HUES48 (cell line): ENCODE measurements around the gene PDCD4.
A peak's percentile ranks its signal among the peaks of the same experiment; 100 is the strongest.
"Not testable (repeated sequence)": the region's sequence is repeated elsewhere in the genome, so short reads cannot be mapped to it uniquely, and the experiment has no call there.

ENCODE experiments used
- H3K27ac ChIP-seq: one replicate; pipeline ENCODE4 v1.7.0; 2013; ENCODE audit warnings: low read depth, low read length, inconsistent platforms
- H3K27me3 ChIP-seq: 2 replicates; pipeline ENCODE4 v1.6.1; 2013; ENCODE audit warnings: mild to moderate bottlenecking, low read length; ENCODE audit not compliant: control insufficient read depth, insufficient read depth
- H3K36me3 ChIP-seq: 2 replicates; pipeline ENCODE4 v1.6.1; 2013; ENCODE audit warnings: low read length; ENCODE audit not compliant: control insufficient read depth, insufficient read depth
- H3K4me1 ChIP-seq: 2 replicates; pipeline ENCODE4 v1.6.1; 2013; ENCODE audit warnings: mild to moderate bottlenecking, low read length; ENCODE audit not compliant: control insufficient read depth, insufficient read depth
- H3K4me3 ChIP-seq: 2 replicates; pipeline ENCODE4 v1.5.1; 2013; ENCODE audit warnings: mild to moderate bottlenecking, low read depth, low read length
- H3K9ac ChIP-seq: 2 replicates; pipeline ENCODE4 v1.6.1; 2013; ENCODE audit warnings: mild to moderate bottlenecking, low read depth, low read length, moderate library complexity
- H3K9me3 ChIP-seq: 2 replicates; pipeline ENCODE4 v1.6.1; 2013; ENCODE audit warnings: low read length; ENCODE audit not compliant: control insufficient read depth, insufficient read depth

The PDCD4 gene

DNA sequence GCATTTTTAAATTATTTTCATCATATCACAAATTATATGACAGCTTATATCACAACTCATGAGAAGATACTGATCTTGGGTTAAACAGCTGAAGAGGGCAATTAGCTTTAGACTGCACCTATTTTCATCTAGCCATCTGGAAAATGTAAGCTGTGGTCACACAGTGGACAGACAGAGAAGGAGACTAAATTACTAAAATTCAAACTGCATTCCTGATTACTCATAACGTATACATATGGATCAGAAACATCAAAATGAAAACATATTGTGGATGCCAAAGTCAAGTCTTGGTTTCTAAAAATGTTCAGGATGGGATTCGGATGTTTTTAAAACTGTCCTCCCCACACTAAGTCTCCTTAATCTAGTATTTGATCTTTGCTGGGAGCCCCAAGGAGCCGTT lies 40.6 kb downstream of the PDCD4 start:
- Histone ChIP-seq H3K36me3 (0 out of 2 replicates have a peak, but pooled peaks cover 8% of the 10 kb centered on the region), H3K27me3 (no peaks in the 10 kb centered on the region), H3K27ac (no peak overlapping the region), H3K9ac (no peak overlapping the region), H3K4me3 (no peak overlapping the region), H3K4me1 (peaks cover 19% of the 10 kb centered on the region), H3K9me3 (no peaks in the 10 kb centered on the region)

DNA sequence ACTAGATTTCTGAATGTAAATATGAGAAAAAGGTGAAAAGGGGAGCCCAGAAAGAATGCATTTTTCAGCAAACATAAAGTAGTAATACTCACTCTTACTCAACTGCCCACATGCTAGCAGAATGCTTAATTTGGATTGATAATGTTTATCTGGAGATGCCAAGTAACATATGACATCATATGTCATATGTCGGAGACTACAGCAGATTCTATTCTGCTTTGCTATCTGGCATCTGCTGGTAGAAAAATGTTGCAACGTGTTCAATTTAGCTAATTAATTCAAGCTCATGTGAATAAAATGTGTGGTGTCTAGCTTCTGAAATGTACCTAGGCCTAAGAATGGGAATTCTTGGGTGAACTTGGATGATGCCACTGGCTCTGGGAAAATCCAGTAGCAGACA lies 42.7 kb downstream of the PDCD4 start:
- Histone ChIP-seq H3K9ac (no peak overlapping the region), H3K4me3 (no peak overlapping the region), H3K27me3 (no peaks in the 10 kb centered on the region), H3K36me3 (0 out of 2 replicates have a peak, but pooled peaks cover 8% of the 10 kb centered on the region), H3K4me1 (peaks cover 20% of the 10 kb centered on the region), H3K27ac (no peak overlapping the region), H3K9me3 (no peaks in the 10 kb centered on the region)

DNA sequence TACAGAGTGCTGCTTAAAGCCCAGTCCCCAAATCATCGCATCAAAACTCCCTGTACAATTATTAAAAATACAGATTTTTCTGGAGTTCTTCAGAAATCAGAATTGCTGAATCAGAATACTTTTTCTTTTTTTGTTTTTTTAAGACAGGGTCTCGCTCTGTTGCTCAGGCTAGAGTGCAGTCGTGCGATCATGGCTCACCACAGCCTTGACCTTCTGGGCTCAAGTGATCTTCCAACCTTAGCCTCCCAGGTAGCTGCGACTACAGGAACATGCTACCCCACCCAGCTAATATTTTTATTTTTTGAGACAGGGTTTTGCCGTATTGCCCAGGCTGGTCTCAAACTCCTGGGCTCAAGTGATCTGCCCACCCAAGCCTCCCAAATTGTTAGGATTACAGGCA lies 43.3 kb downstream of the PDCD4 start:
- H3K4me3 ChIP-seq = no peak overlapping the region
- H3K4me1 ChIP-seq = peaks cover 20% of the 10 kb centered on the region
- H3K9me3 ChIP-seq = no peaks in the 10 kb centered on the region
- 0 out of 2 replicates have a peak, but pooled peaks cover 8% of the 10 kb centered on the region for H3K36me3 ChIP-seq
- no peak overlapping the region for H3K27ac ChIP-seq
- H3K9ac ChIP-seq = no peak overlapping the region
- no peaks in the 10 kb centered on the region for H3K27me3 ChIP-seq

DNA sequence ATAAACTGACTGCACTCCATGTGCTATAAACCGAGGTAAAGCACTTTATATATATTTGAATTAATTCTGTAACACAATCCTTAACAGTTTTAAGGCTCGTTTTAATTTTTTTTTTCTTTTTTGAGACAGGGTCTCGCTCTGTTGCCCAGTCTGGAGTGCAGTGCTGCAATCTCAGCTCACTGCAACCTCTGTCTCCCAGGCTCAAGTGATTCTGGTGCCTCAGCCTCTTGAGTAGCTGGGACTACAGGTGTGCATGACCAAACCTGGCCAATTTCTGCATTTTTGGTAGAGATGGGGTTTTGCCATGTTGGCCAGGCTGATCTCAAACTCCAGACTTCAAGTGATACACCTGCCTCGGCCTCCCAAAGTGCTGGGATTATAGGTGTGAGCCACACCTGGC lies 43.9 kb downstream of the PDCD4 start:
- peaks cover 20% of the 10 kb centered on the region for H3K4me1 ChIP-seq
- not testable (repeated sequence) for H3K9me3 ChIP-seq, H3K27ac ChIP-seq, H3K9ac ChIP-seq, H3K27me3 ChIP-seq, H3K4me3 ChIP-seq, H3K36me3 ChIP-seq

DNA sequence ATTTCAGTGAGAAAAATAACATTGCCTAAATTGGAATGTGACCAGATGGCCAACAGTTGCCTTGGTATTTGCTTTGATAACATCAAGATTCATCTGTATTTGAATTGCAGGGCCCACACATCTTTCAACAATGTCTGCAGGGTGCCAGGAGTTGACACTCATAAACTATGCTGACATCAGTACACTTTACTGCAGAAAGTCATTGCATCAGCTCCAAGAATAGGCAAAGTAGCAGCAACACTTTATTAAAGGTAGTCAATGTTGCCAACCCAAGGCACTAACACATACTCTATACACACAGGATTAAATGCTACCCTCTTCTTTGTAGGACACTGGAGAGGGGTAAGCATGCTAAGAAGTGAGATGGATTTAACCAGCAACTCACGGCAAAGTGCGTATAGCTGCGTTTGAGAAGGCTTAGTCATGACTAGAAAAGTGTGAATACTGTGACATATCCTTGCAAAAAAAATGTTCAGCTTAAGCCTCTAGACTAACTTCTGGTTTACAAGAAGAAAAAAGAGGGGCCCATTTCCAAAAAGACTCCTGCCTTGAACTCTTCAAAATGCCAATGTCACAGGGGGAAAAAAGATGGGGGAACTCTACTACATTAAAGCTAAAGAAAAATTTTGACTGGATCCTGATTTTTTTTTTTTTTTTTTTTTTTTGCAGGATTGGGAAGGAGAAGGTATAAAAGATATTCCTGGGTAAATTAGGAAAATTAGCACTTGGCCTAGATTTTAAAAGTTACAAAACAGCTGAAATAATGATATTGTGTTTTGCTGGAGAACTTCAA lies 45.0 kb downstream of the PDCD4 start:
- 0 out of 2 replicates have a peak, but pooled peaks cover 5% of the 10 kb centered on the region for H3K36me3 ChIP-seq
- H3K27me3 ChIP-seq = no peaks in the 10 kb centered on the region
- no peaks in the 10 kb centered on the region for H3K9me3 ChIP-seq
- H3K4me1 ChIP-seq = peaks cover 26% of the 10 kb centered on the region
- H3K9ac ChIP-seq = no peak overlapping the region; the same call in 1 of the 2 replicates
- H3K4me3 ChIP-seq = no peak overlapping the region; the same call in 1 of the 2 replicates
- H3K27ac ChIP-seq = peak overlapping the region; percentile 78

DNA sequence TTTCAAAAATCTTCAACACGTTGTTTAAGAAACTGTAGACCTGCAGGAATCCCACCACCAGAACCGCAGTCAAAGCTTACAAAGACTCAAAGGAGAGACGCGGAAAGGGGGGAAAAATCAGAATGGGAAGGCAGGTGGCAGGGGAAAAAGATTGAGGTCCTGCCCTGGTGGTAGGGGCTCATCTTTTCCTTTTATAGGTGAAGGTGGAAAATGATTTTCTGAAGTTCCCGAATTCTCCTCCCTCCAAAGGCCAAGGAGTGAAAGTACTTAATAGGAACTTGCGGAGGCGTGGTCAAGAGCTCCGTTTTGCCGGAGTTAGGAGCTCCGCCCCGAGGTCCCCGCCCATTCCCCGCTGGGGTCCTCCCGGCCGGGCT lies 46.5 kb downstream of the PDCD4 start:
- Histone ChIP-seq H3K9ac (peak overlapping the region; percentile 89), H3K9me3 (no peaks in the 10 kb centered on the region), H3K27me3 (no peaks in the 10 kb centered on the region), H3K4me1 (peaks cover 27% of the 10 kb centered on the region), H3K4me3 (peak overlapping the region; percentile 100), H3K27ac (peak overlapping the region; percentile 100), H3K36me3 (0 out of 2 replicates have a peak, but pooled peaks cover 3% of the 10 kb centered on the region)

DNA sequence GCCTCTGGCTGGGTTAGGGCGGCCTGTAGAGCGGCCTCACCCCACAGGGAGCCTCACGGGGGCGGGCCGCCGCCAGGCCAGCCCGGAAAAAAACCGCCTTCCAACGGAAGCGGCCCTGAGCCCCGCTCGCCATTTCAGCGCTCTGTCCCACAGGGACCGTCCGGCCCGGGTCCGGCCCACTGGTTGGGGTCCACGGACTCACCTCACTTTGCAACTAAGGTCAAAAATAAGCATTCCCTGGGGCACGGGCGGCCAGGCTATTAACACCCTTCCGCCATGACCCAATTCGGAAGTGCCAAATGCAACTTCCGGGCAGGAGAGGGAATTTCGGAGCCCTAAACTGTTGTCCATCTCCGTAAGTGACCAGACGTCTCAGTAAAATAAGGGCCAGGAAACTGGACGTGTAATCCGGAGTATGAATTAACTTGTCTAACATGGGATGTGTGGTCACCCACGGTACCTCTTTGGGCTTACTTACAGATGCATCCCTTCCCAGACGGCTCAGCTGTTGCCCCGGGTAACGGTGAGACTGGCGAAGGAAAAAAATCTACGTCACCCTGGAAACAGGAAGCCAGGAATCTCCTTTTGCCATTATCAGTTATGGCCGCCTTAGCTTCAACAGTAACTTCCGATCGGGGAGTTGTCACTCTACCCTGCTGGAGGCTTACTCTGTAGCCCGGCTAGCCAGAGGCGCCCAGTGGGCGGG lies 47.1 kb downstream of the PDCD4 start, which contains the start of gene BBIP1:
TSS of gene BBIP1 (minus strand) at position 538 of the 706 bp plus-strand sequence. CDS start 1,023 bp downstream, outside the sequence.
- peak within 1 kb of the TSS; percentile 100 for H3K27ac ChIP-seq
- peaks cover 27% of the 10 kb centered on the region for H3K4me1 ChIP-seq
- H3K27me3 ChIP-seq = no peaks in the 10 kb centered on the region
- H3K4me3 ChIP-seq = peak within 1 kb of the TSS; percentile 100
- H3K9me3 ChIP-seq = no peaks in the 10 kb centered on the region
- H3K9ac ChIP-seq = peak within 1 kb of the TSS; percentile 89
- H3K36me3 ChIP-seq = 0 out of 2 replicates have a peak, but pooled peaks cover 3% of the 10 kb centered on the region

DNA sequence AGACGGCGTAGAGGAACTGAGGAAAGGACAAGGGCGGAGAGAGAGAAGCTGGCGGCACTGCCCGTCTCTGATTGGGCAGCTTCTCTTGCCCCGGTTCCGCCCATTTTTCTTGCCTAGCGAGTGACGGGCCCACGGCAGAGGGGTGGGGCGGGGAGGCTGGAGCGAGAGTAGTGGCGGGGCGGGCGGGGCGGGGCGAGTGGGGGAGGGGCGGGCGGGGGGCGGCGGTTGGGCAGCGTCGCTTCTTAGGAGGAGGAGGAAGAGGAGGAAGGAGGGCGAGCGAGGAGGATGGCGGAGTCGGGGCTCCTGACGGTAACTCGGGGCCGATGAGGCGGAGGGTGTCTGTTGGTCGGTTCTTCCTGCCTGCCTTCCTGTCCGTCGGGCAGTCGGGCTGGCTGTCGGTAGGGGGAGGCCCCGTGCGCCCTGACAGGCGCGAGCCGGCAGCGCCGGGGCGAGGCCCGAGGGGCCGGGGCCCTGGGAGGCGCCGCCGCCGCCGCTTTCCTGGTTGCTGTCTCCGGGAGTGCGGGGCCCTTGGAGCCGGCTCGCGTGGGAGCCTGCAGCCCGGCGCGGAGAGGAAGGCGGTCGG lies 47.7 kb downstream of the PDCD4 start, which contains the start of gene SHOC2:
TSS of gene SHOC2 (plus strand) at position 256 of the 583 bp plus-strand sequence. CDS start 44,755 bp downstream, outside the sequence.
- Histone ChIP-seq H3K9ac (peak within 1 kb of the TSS; percentile 89), H3K27ac (peak within 1 kb of the TSS; percentile 100), H3K9me3 (no peaks in the 10 kb centered on the region), H3K36me3 (0 out of 2 replicates have a peak, but pooled peaks cover 2% of the 10 kb centered on the region), H3K4me1 (peaks cover 27% of the 10 kb centered on the region), H3K4me3 (peak within 1 kb of the TSS; percentile 100), H3K27me3 (no peaks in the 10 kb centered on the region)

DNA sequence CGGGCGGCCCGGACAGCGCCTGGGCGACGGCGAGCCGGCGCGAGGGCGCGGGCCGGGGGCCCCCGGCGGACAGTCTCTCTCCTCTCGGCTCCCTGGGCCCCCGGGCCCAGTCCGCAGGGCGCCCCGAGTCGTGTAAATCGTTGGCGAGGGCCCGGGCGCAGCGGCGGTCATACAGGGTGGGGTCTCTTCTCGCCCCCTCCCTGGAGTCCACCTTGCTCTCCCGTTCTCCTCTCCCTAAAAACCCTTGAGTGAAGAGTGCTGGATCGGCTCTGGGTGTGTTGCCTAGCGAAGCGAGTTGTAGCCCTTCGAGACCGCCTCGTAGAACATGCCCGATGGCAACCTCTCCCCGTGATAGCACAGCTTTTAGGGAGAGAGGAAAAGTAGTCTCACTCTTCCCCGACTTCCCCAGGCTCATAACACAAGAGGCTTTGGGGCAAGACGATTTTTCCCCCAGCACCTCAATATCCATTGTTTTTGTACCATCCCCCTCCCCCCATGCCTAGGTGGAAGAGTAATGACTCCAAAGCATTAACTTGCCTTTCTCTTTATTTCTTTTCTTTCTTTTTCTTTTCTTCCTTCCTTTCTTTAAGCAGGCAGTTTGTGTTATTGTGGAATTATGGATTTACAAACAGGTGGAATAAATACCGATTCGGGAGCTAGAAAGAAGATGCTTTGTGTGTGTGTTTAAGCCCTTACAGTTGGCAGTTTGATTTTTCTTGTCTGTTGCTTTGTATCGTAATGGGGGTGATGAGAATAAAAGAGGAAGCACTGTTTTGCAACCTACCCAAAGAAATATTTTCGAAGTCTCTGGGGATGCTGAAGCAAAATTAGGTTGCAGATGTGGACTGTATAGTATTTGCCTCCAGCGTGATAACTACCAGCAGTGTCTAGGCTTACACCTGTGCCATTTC lies 48.5 kb downstream of the PDCD4 start:
- Histone ChIP-seq H3K4me1 (peaks cover 27% of the 10 kb centered on the region), H3K36me3 (no peaks in the 10 kb centered on the region), H3K27me3 (no peaks in the 10 kb centered on the region), H3K4me3 (peak overlapping the region; percentile 100), H3K9me3 (no peaks in the 10 kb centered on the region), H3K27ac (peak overlapping the region; percentile 60), H3K9ac (peak overlapping the region; percentile 75)

DNA sequence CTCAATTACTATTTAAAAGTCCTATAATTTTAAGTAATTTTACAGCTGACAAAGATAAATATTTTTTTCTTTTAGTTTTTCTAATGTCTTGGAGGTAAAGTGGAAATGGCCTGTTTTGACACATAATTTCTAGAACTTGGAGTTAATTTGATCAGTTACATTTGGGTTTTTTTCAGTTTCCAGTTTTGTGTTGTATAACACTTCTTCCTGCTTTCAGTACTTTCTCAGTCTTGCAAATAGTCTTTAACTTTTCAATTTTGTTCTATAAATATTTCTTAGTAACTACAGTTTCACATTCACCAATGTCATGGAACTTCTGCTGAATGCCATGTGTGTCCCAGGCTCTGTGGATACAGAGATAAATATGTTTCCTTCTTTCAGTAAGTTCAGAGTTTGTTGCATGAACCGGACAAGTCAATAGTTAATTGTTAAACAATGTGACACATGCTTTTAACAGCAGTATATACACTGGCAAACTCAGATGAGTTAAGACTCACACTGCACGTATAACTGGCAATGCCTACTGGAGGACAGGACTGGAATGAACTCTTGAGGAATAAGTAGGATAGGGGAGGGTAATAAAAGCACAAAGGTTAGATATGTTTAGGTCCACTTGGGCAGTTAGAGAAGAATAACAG lies 52.2 kb downstream of the PDCD4 start:
- Histone ChIP-seq H3K27ac (no peak overlapping the region), H3K27me3 (no peaks in the 10 kb centered on the region), H3K4me3 (no peak overlapping the region), H3K9me3 (no peaks in the 10 kb centered on the region), H3K36me3 (no peaks in the 10 kb centered on the region), H3K9ac (no peak overlapping the region), H3K4me1 (peaks cover 10% of the 10 kb centered on the region; the same call in 1 of the 2 replicates)
